HepG2 (cell line): ENCODE measurements around the gene TRIM58. TPM values are rescaled to one million over a fixed set of nuclear protein-coding genes. Genes with fewer than 3 reads are reported as not detected.

Experiments
- ATAC-seq: fragments of 200-7000 bp; cut with Tn5 transposase; 3 replicates; pipeline ENCODE4 v1.9.1; 2020; ENCODE audit warnings: mild to moderate bottlenecking, moderate library complexity
- BruUV-seq: library from RNA; stranded (reverse); fragments of 400-500 nt; replicated peaks from 2 replicates; lab custom pipeline; 2021; lab: Mats Ljungman, UMichigan
- CTCF ChIA-PET: fragments of 300-600 bp; formaldehyde crosslinking; extraction: SDS; loops from one replicate; lab custom pipeline; 2021; ENCODE audit warnings: low total read pairs, inconsistent platforms, low intra/inter-chr PET ratio; lab: Yijun Ruan, JAX
- POLR2A ChIA-PET: fragments of 350-600 bp; sonication (Branson Sonifier 250); formaldehyde crosslinking; loops from one replicate; lab custom pipeline; 2020; ENCODE audit warnings: antibody characterized with exemption, inconsistent platforms; lab: Yijun Ruan, JAX
- DNase-seq: peaks from one replicate; pipeline ENCODE4 v3.0.0-alpha.2; 2015; ENCODE audit warnings: low spot score
- FAIRE-seq: peaks from 3 replicates; lab custom pipeline; 2011; peaks lifted over from hg19 to GRCh38; lab: Jason Lieb, UNC
- H2AFZ ChIP-seq: one replicate; pipeline ENCODE4 v1.6.1; 2011; ENCODE audit warnings: low read length, inconsistent platforms
- H3K27ac ChIP-seq: fragments of 300-600 bp; 3 replicates; pipeline ENCODE4 v1.8.0; 2011; ENCODE audit warnings: mixed run types, mild to moderate bottlenecking, mixed read lengths, low read length, inconsistent platforms; ENCODE audit not compliant: insufficient read depth; ENCODE audit errors: extremely low read length
- H3K27me3 ChIP-seq, 2 experiments: fragments of 200-600 bp in 1 of 2; 2 replicates in 1 of 2; 3 replicates in 1 of 2; pipeline versions ENCODE4 v1.6.0 to v1.8.0; 2011; ENCODE audit warnings: low read length in 2 of 2, mild to moderate bottlenecking in 2 of 2, moderate library complexity in 2 of 2, inconsistent platforms in 1 of 2; ENCODE audit not compliant: insufficient read depth in 2 of 2, control insufficient read depth in 1 of 2
- H3K36me3 ChIP-seq, 2 experiments: fragments of 200-600 bp in 1 of 2; replicated peaks in 1 of 2; 2 replicates in 1 of 2; 3 replicates in 1 of 2; pipeline versions ENCODE4 v1.5.1 to v1.8.0; 2011; ENCODE audit warnings: low read length in 2 of 2, inconsistent platforms in 1 of 2; ENCODE audit not compliant: insufficient read depth in 2 of 2, control insufficient read depth in 1 of 2
- H3K4me1 ChIP-seq: 2 replicates; pipeline ENCODE4 v1.5.1; 2012; ENCODE audit warnings: low read length, inconsistent platforms; ENCODE audit not compliant: insufficient read depth
- H3K4me2 ChIP-seq: 2 replicates; pipeline ENCODE4 v1.6.0; 2011; ENCODE audit warnings: low read depth, low read length, inconsistent platforms
- H3K4me3 ChIP-seq, 3 experiments: fragments of 200-600 bp in 1 of 3; sonication (generic), shearing (Covaris generic) in 1 of 3; replicated peaks in 1 of 3; 2 replicates each; pipeline ENCODE4 v1.5.1; 2011 to 2016; ENCODE audit warnings: low read length in 3 of 3, inconsistent platforms in 2 of 3, low read depth in 2 of 3, mild to moderate bottlenecking in 2 of 3, control low read depth in 1 of 3, mixed read lengths in 1 of 3; ENCODE audit not compliant: insufficient read depth in 1 of 3
- H3K79me2 ChIP-seq: one replicate; pipeline ENCODE4 v1.6.1; 2011; ENCODE audit warnings: low read length, inconsistent platforms; ENCODE audit not compliant: insufficient read depth
- H3K9ac ChIP-seq: 2 replicates; pipeline ENCODE4 v1.6.0; 2011; ENCODE audit warnings: mild to moderate bottlenecking, low read depth, low read length, inconsistent platforms; ENCODE audit not compliant: insufficient read depth
- H3K9me3 ChIP-seq: 2 replicates; pipeline ENCODE4 v1.5.1; 2012; ENCODE audit warnings: mild to moderate bottlenecking, low read length
- H4K20me1 ChIP-seq: 2 replicates; pipeline ENCODE4 v1.6.0; 2011; ENCODE audit warnings: inconsistent platforms, mild to moderate bottlenecking, low read length, moderate library complexity; ENCODE audit not compliant: insufficient read depth
- HNRNPK ChIP-seq: fragments of 200-400 bp; formaldehyde crosslinking; IDR thresholded peaks from 2 replicates; pipeline ENCODE4 v1.6.1; 2018; ENCODE audit warnings: low read length, low read depth, moderate library complexity, mild to moderate bottlenecking; ENCODE audit not compliant: poor library complexity, severe bottlenecking
- JUN ChIP-seq: sonication (generic); formaldehyde crosslinking; IDR thresholded peaks from 2 replicates; pipeline ENCODE4 v1.4.0; 2020; ENCODE audit warnings: mild to moderate bottlenecking, missing genetic modification reagents
- MAFF ChIP-seq: IDR thresholded peaks from 2 replicates; pipeline ENCODE4 v1.6.1; 2011; ENCODE audit warnings: low read depth, low read length, improper control_type of control experiment
- POGZ ChIP-seq: sonication (generic); formaldehyde crosslinking; IDR thresholded peaks from 2 replicates; pipeline ENCODE4 v1.4.0; 2020; ENCODE audit warnings: mild to moderate bottlenecking, missing genetic modification reagents
- TCF7 ChIP-seq: sonication (generic); IDR thresholded peaks from 2 replicates; pipeline ENCODE4 v1.6.1; 2016; ENCODE audit warnings: antibody characterized with exemption, low read depth
- WGBS: methylation state at CpG from one replicate; pipeline ENCODE4 v1.1.6; 2017; ENCODE audit warnings: low lambda C conversion rate; 5-methylcytosine and 5-hydroxymethylcytosine counted together
- in situ Hi-C: cut with HindIII; loops from 2 replicates; pipeline ENCODE4 v1.10.0; 2017; ENCODE audit warnings: low pct_unique_long_range_greater_than_20kb; ENCODE audit not compliant: extremely low pct_ligation_motif_present
- intact Hi-C: fragments of 100-400 bp; cut with micrococcal nuclease; formaldehyde crosslinking; loops from one replicate; pipeline ENCODE4 v1.10.0; 2022; ENCODE audit not compliant: unreplicated experiment
- polyA plus RNA-seq, 8 experiments: library from polyadenylated mRNA; depleted of rRNA in 3 of 8; stranded (reverse) in 7 of 8; unstranded in 1 of 8; fragments of >200 nt; fragmentation: Illumina TruSeq in 4 of 8; extraction: Trizol in 4 of 8; gene quantifications; 2 replicates each; pipeline versions ENCODE4 v1.2.1 to v1.2.3, GENCODE V29; 2011 to 2016; ENCODE audit warnings: low read depth in 4 of 8, missing spikeins in 1 of 8, mixed read lengths in 1 of 8; ENCODE audit not compliant: insufficient read depth in 1 of 8
- total RNA-seq, 5 experiments: library from RNA; depleted of rRNA; stranded (reverse); fragments of >200 nt; fragmentation: Illumina TruSeq; extraction: Trizol; gene quantifications; 2 replicates each; pipeline ENCODE4 v1.2.3, GENCODE V29; 2016; ENCODE audit warnings: low read depth in 1 of 5
- TF ChIP-seq, protein P1 (sequence below), 2 experiments: fragments of 450-650 bp in 1 of 2; sonication (generic) in 1 of 2; formaldehyde crosslinking in 1 of 2; IDR thresholded peaks; 2 replicates each; pipeline versions ENCODE4 v1.6.1 to v1.8.0; 2016 to 2022; ENCODE audit warnings: antibody characterized with exemption in 1 of 2, mild to moderate bottlenecking in 1 of 2, missing genetic modification reagents in 1 of 2

TRIM58 gene
- total and polyA plus RNA-seq, 2 of the 13 experiments (the other 11 are each of a cell fraction or from before 2014, with no cell fraction given): not detected

DNA sequence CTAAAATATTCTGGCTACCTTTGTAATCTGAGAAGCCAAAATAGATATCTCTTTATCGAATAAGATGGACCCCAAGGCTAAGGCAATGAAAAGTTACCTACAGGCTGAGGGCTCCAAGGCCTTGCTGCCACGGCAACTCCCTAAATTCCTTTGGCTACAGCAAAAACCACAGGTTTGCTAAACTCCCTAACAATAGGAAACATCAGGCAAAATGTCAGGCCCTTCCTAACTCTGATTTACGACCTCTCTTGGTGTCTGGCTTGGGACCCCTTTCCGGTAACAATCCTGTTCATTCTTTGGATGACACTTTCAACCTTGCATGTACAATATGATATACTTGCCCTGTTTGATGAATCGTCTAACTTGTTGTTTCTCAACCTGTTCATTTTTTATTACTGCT, 51.8 kb downstream of the TRIM58 start (continued):
- TF ChIP-seq MAFF (no peak), HNRNPK (no peak), JUN (CRISPR knock-in tag) (no peak)
- TF ChIP-seq, all 625 proteins: peak for 0

DNA sequence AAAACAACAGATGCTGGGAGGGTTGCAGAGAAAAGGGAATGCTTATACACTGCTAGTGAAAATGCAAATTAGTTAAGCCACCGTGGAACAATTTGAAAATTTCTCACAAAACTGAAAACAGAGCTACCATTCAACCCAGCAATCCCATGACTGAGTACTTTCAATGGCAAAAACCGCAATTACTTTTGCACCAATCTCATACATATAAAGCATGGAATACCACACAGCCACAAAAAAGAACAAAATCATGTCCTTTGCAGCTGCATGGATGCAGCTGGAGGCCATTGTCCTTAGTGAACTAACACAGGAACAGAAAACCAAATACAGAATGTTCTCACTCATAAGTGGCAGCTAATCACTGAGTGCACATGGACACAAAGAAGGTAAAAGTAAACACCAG, 56.8 kb downstream of the TRIM58 start:
- no peak overlapping the region for H3K9ac ChIP-seq
- no peak for ATAC-seq
- POLR2A ChIA-PET: no interaction called here
- peaks cover 27% of the 10 kb centered on the region for H3K9me3 ChIP-seq
- no peaks in the 10 kb centered on the region for H3K4me1 ChIP-seq
- intact Hi-C loops: no loop called here
- TF ChIP-seq, protein P1, sequence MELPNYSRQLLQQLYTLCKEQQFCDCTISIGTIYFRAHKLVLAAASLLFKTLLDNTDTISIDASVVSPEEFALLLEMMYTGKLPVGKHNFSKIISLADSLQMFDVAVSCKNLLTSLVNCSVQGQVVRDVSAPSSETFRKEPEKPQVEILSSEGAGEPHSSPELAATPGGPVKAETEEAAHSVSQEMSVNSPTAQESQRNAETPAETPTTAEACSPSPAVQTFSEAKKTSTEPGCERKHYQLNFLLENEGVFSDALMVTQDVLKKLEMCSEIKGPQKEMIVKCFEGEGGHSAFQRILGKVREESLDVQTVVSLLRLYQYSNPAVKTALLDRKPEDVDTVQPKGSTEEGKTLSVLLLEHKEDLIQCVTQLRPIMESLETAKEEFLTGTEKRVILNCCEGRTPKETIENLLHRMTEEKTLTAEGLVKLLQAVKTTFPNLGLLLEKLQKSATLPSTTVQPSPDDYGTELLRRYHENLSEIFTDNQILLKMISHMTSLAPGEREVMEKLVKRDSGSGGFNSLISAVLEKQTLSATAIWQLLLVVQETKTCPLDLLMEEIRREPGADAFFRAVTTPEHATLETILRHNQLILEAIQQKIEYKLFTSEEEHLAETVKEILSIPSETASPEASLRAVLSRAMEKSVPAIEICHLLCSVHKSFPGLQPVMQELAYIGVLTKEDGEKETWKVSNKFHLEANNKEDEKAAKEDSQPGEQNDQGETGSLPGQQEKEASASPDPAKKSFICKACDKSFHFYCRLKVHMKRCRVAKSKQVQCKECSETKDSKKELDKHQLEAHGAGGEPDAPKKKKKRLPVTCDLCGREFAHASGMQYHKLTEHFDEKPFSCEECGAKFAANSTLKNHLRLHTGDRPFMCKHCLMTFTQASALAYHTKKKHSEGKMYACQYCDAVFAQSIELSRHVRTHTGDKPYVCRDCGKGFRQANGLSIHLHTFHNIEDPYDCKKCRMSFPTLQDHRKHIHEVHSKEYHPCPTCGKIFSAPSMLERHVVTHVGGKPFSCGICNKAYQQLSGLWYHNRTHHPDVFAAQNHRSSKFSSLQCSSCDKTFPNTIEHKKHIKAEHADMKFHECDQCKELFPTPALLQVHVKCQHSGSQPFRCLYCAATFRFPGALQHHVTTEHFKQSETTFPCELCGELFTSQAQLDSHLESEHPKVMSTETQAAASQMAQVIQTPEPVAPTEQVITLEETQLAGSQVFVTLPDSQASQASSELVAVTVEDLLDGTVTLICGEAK (IDR thresholded peaks at IDR 0.05): peak; percentile 86
- TF ChIP-seq, protein P1 (CRISPR knock-in tag; IDR thresholded peaks at IDR 0.05): no peak
- TF ChIP-seq TCF7 (no peak), POGZ (CRISPR knock-in tag) (no peak)
- TF ChIP-seq, all 625 proteins: peak for 1
- Histone ChIP-seq H3K27me3 (no peaks in the 10 kb centered on the region), H3K27ac (no peak overlapping the region), H3K4me3 (no peak overlapping the region), H3K4me2 (no peak overlapping the region), H3K36me3 (no peaks in the 10 kb centered on the region), H3K79me2 (no peaks in the 10 kb centered on the region), H2AFZ (no peak overlapping the region), H4K20me1 (no peaks in the 10 kb centered on the region)
- no TSS peak for BruUV-seq
- FAIRE-seq (no peak), DNase-seq (no peak)
- in situ Hi-C loops: no loop called here
- 0% methylated on average over 2 of the region's 2 CpGs for WGBS
- CTCF ChIA-PET: no interaction called here
